H1 (cell line): Measurements from ENCODE around the gene DGKH. TPM values are rescaled to one million over a fixed set of nuclear protein-coding genes. Genes with fewer than 3 reads are reported as not detected.

Experiments
- CHD7 ChIP-seq: fragments of 300-600 bp; sonication (generic); IDR thresholded peaks from 2 replicates; pipeline ENCODE4 v1.7.1; 2012; ENCODE audit warnings: low read length, moderate library complexity, mild to moderate bottlenecking, inconsistent platforms; ENCODE audit not compliant: insufficient replicate concordance
- EP300 ChIP-seq, 2 experiments: IDR thresholded peaks; 1 replicate in 1 of 2; 2 replicates in 1 of 2; pipeline ENCODE4 v1.6.1; 2011 to 2012; ENCODE audit warnings: low read depth in 2 of 2, low read length in 2 of 2, mild to moderate bottlenecking in 2 of 2, borderline replicate concordance in 1 of 2, inconsistent platforms in 1 of 2, moderate library complexity in 1 of 2
- EZH2 ChIP-seq: fragments of 200-600 bp; sonication (generic); IDR thresholded peaks from 2 replicates; pipeline ENCODE4 v1.7.1; 2012; ENCODE audit warnings: low read depth, mild to moderate bottlenecking, moderate library complexity, low read length, inconsistent platforms; ENCODE audit not compliant: severe bottlenecking
- KDM1A ChIP-seq: fragments of 200-600, 300-600 bp; sonication (generic); IDR thresholded peaks from 2 replicates; pipeline ENCODE4 v1.7.1; 2016; ENCODE audit warnings: mild to moderate bottlenecking, low read length, borderline replicate concordance
- TEAD4 ChIP-seq: IDR thresholded peaks from 2 replicates; pipeline ENCODE4 v1.6.1; 2012; ENCODE audit warnings: low read depth, low read length, inconsistent platforms, mixed read lengths
- polyA plus RNA-seq, 7 experiments: library from polyadenylated mRNA; depleted of rRNA in 3 of 7; stranded (reverse) in 5 of 7; unstranded in 2 of 7; fragments of >200 nt in 5 of 7; fragments of 200-250 nt in 2 of 7; gene quantifications; 1 replicate in 5 of 7; 2 replicates in 1 of 7; 4 replicates in 1 of 7; pipeline versions ENCODE4 v1.2.1 to v1.2.3, GENCODE V29; 2011 to 2013; ENCODE audit warnings: missing spikeins in 2 of 7, mixed read lengths in 2 of 7
- total RNA-seq: library from RNA; stranded (reverse); fragmentation: NEBNext Ultra II Directional; extraction: Animal tissue kit (Norgen Biotek cat#: 25700); gene quantifications from 2 replicates; pipeline ENCODE4 v1.2.1, GENCODE V29; 2021

The DGKH gene
- total and polyA plus RNA-seq, 2 of the 8 experiments (the other 6 are each of a cell fraction or from before 2014, with no cell fraction given): 2.1 to 7.9 TPM

- TF ChIP-seq CHD7 (no peak), EZH2 (no peak), KDM1A (no peak), EP300 (IDR thresholded peaks at IDR 0.05; ENCODE audit: borderline replicate concordance in 1 of 2, low read depth in 2 of 2, low read length in 2 of 2) (no peak), TEAD4 (no peak)
Observed at GRCh38 chr13:42151781-42152180, 103.3 kb downstream of the DGKH start (continued).
